K562 (cell line): Measurements from ENCODE around the gene TMEM132E. TPM values are rescaled to one million over a fixed set of nuclear protein-coding genes. Genes with fewer than 3 reads are reported as not detected.

Source experiments
- ATAC-seq: fragments of 200-7000 bp; cut with Tn5 transposase; 3 replicates; pipeline ENCODE4 v1.9.1; 2020; ENCODE audit warnings: moderate library complexity
- BruUV-seq: library from RNA; stranded (reverse); fragments of 400-500 nt; replicated peaks from 2 replicates; lab custom pipeline; 2021; lab: Mats Ljungman, UMichigan
- CTCF ChIA-PET: fragments of 300-600 bp; formaldehyde crosslinking; extraction: SDS; loops from one replicate; lab custom pipeline; 2021; ENCODE audit warnings: low intra/inter-chr PET ratio; lab: Yijun Ruan, JAX
- POLR2A ChIA-PET: fragments of 300-600, 350-650 bp; sonication (Branson Sonifier 250); formaldehyde crosslinking; extraction: SDS; loops from one replicate; lab custom pipeline; 2021; ENCODE audit warnings: antibody characterized with exemption, inconsistent platforms; lab: Yijun Ruan, JAX
- DNase-seq, 4 experiments: peaks; one replicate each; pipeline versions ENCODE4 v3.0.0 to v3.0.0-alpha.2; 2011 to 2018; ENCODE audit warnings: low spot score in 3 of 4, mixed read lengths in 3 of 4; ENCODE audit errors: extremely low read depth in 1 of 4
- FAIRE-seq: peaks from 2 replicates; lab custom pipeline; 2011; peaks lifted over from hg19 to GRCh38; lab: Jason Lieb, UNC
- H2AFZ ChIP-seq: 2 replicates; pipeline ENCODE4 v1.6.0; 2011; ENCODE audit warnings: low read depth, low read length, control low read depth, inconsistent platforms
- H3K27ac ChIP-seq: fragments of 200-600 bp; 3 replicates; pipeline ENCODE4 v1.8.0; 2011; ENCODE audit warnings: low read depth, mild to moderate bottlenecking, control low read depth, inconsistent platforms, low read length, moderate library complexity, mixed read lengths; ENCODE audit errors: extremely low read depth
- H3K27me3 ChIP-seq, 2 experiments: fragments of 300-600 bp in 1 of 2; 2 replicates in 1 of 2; 3 replicates in 1 of 2; pipeline versions ENCODE4 v1.6.0 to v1.8.0; 2011; ENCODE audit warnings: inconsistent platforms in 2 of 2, low read length in 2 of 2, mild to moderate bottlenecking in 1 of 2, mixed read lengths in 1 of 2, moderate library complexity in 1 of 2; ENCODE audit not compliant: control insufficient read depth in 2 of 2, insufficient read depth in 2 of 2
- H3K36me3 ChIP-seq: fragments of 300-600 bp; 3 replicates; pipeline ENCODE4 v1.8.0; 2011; ENCODE audit warnings: mild to moderate bottlenecking, low read length, inconsistent platforms; ENCODE audit not compliant: control insufficient read depth, insufficient read depth
- H3K4me1 ChIP-seq, 2 experiments: fragments of 200-600 bp in 1 of 2; replicated peaks in 1 of 2; 2 replicates in 1 of 2; 3 replicates in 1 of 2; pipeline versions ENCODE4 v1.5.1 to v1.8.0; 2011; ENCODE audit warnings: inconsistent platforms in 2 of 2, low read length in 2 of 2, mild to moderate bottlenecking in 1 of 2, mixed read lengths in 1 of 2, moderate library complexity in 1 of 2; ENCODE audit not compliant: control insufficient read depth in 2 of 2, insufficient read depth in 2 of 2
- H3K4me2 ChIP-seq: 2 replicates; pipeline ENCODE4 v1.6.1; 2011; ENCODE audit warnings: low read length, control low read depth, inconsistent platforms, mixed read lengths; ENCODE audit not compliant: insufficient read depth
- H3K4me3 ChIP-seq: fragments of 200-600 bp; sonication (generic), shearing (Covaris generic); 2 replicates; pipeline ENCODE4 v1.5.1; 2016; ENCODE audit warnings: control low read depth, inconsistent platforms
- H3K79me2 ChIP-seq: fragments of 200-600 bp; 3 replicates; pipeline ENCODE4 v1.8.0; 2011; ENCODE audit warnings: low read length, inconsistent platforms; ENCODE audit not compliant: control insufficient read depth, insufficient read depth
- H3K9ac ChIP-seq, 2 experiments: 2 replicates each; pipeline versions ENCODE4 v1.6.0 to v1.6.1; 2011; ENCODE audit warnings: low read depth in 2 of 2, low read length in 2 of 2, control low read depth in 1 of 2, inconsistent platforms in 1 of 2, mild to moderate bottlenecking in 1 of 2, mixed read lengths in 1 of 2; ENCODE audit not compliant: insufficient read depth in 1 of 2
- H3K9me1 ChIP-seq: one replicate; pipeline ENCODE4 v1.6.0; 2011; ENCODE audit warnings: inconsistent platforms, mild to moderate bottlenecking, low read length, moderate library complexity; ENCODE audit not compliant: control insufficient read depth, insufficient read depth
- H3K9me3 ChIP-seq: replicated peaks from 2 replicates; pipeline ENCODE4 v1.5.1; 2011; ENCODE audit warnings: low read depth, low read length, inconsistent platforms; ENCODE audit not compliant: control insufficient read depth, insufficient read depth
- H4K20me1 ChIP-seq: replicated peaks from 2 replicates; pipeline ENCODE4 v1.6.1; 2011; ENCODE audit warnings: low read length, inconsistent platforms, mixed read lengths; ENCODE audit not compliant: control insufficient read depth, insufficient read depth
- CCAR2 ChIP-seq: fragments of 200-400 bp; formaldehyde crosslinking; IDR thresholded peaks from 2 replicates; pipeline ENCODE4 v1.6.1; 2017; ENCODE audit warnings: mild to moderate bottlenecking, low read depth, low read length
- DIDO1 ChIP-seq: fragments of 450-650 bp; IDR thresholded peaks from 2 replicates; pipeline ENCODE4 v1.6.1; 2016; ENCODE audit warnings: low read depth, missing biosample characterization, missing genetic modification characterization
- HNRNPUL1 ChIP-seq: fragments of 200-400 bp; formaldehyde crosslinking; IDR thresholded peaks from 2 replicates; pipeline ENCODE4 v1.6.1; 2017; ENCODE audit warnings: low read length
- NR2C2 ChIP-seq, 2 experiments: fragments of 200-800 bp in 1 of 2; sonication (Bioruptor generic) in 1 of 2; sonication (generic) in 1 of 2; formaldehyde crosslinking in 1 of 2; IDR thresholded peaks; 2 replicates each; pipeline versions ENCODE4 v1.6.1 to v1.8.0; 2016 to 2022; ENCODE audit warnings: mild to moderate bottlenecking in 1 of 2, missing compliant biosample characterization in 1 of 2, missing genetic modification characterization in 1 of 2, missing genetic modification reagents in 1 of 2
- SAFB2 ChIP-seq: fragments of 200-400 bp; formaldehyde crosslinking; IDR thresholded peaks from 2 replicates; pipeline ENCODE4 v1.6.1; 2018; ENCODE audit warnings: borderline replicate concordance, low read length, low read depth, moderate library complexity; ENCODE audit not compliant: severe bottlenecking
- SOX6 ChIP-seq: fragments of 450-650 bp; IDR thresholded peaks from 2 replicates; pipeline ENCODE4 v1.6.1; 2014; ENCODE audit warnings: mild to moderate bottlenecking
- SRSF9 ChIP-seq: fragments of 200-400 bp; formaldehyde crosslinking; IDR thresholded peaks from 2 replicates; pipeline ENCODE4 v1.6.1; 2017; ENCODE audit warnings: low read depth, low read length, borderline replicate concordance
- ZNF507 ChIP-seq: conservative IDR thresholded peaks from 2 replicates; pipeline ENCODE4 v1.6.1; 2017; ENCODE audit warnings: missing genetic modification characterization, missing compliant biosample characterization
- ZNF77 ChIP-seq: fragments of 250-450 bp; sonication (Bioruptor Pico); IDR thresholded peaks from 2 replicates; pipeline ENCODE4 v1.5.0; 2020
- WGBS: fragments of 100-300 bp; shearing (Covaris generic); methylation state at CpG from one replicate; pipeline ENCODE4 v1.1.6; 2016; ENCODE audit warnings: low coverage, mixed read lengths; ENCODE audit not compliant: insufficient coverage; ENCODE audit errors: missing lambda C conversion rate; 5-methylcytosine and 5-hydroxymethylcytosine counted together
- in situ Hi-C: fragments of 300-500 bp; cut with MboI; formaldehyde crosslinking; loops from 4 replicates; pipeline ENCODE4 v1.15.0; 2018; ENCODE audit warnings: inconsistent platforms, mixed read lengths
- intact Hi-C: fragments of 100-400 bp; cut with micrococcal nuclease; formaldehyde crosslinking; loops from 2 replicates; pipeline ENCODE4 v1.14.2; 2022
- polyA plus RNA-seq, 8 experiments: library from polyadenylated mRNA; depleted of rRNA in 4 of 8; stranded (reverse) in 5 of 8; unstranded in 3 of 8; fragments of >200 nt; fragmentation: Nextera tagmentation in 2 of 8; fragmentation: Illumina TruSeq in 1 of 8; extraction: Ambion mirVana in 2 of 8; extraction: Trizol in 1 of 8; gene quantifications; 2 replicates each; pipeline versions ENCODE4 v1.2.1 to v1.2.3, GENCODE V29; 2011 to 2014; ENCODE audit warnings: inconsistent platforms in 1 of 8, missing spikeins in 1 of 8
- total RNA-seq, 7 experiments: library from RNA; depleted of rRNA in 6 of 7; stranded (reverse); fragments of >200 nt in 6 of 7; fragmentation: Illumina TruSeq in 2 of 7; extraction: Trizol in 2 of 7; gene quantifications; 2 replicates each; pipeline versions ENCODE4 v1.2.1 to v1.2.3, GENCODE V29; 2011 to 2021; ENCODE audit warnings: low replicate concordance in 1 of 7
- TF ChIP-seq, protein P1 (sequence below): IDR thresholded peaks from 2 replicates; pipeline ENCODE4 v1.6.1; 2014; ENCODE audit warnings: antibody characterized with exemption
- TF ChIP-seq, protein P2 (sequence below): fragments of 450-650 bp; IDR thresholded peaks from 2 replicates; pipeline ENCODE4 v1.6.1; 2017; ENCODE audit warnings: antibody characterized with exemption
- TF ChIP-seq, protein P3 (sequence below): sonication (generic); formaldehyde crosslinking; IDR thresholded peaks from 2 replicates; pipeline ENCODE4 v1.8.0; 2022; ENCODE audit warnings: missing genetic modification reagents, mild to moderate bottlenecking, moderate library complexity, borderline replicate concordance

TMEM132E gene
- total and polyA plus RNA-seq, 9 of the 15 experiments (the other 6 are each of a cell fraction or from before 2014, with no cell fraction given), result not detected

DNA sequence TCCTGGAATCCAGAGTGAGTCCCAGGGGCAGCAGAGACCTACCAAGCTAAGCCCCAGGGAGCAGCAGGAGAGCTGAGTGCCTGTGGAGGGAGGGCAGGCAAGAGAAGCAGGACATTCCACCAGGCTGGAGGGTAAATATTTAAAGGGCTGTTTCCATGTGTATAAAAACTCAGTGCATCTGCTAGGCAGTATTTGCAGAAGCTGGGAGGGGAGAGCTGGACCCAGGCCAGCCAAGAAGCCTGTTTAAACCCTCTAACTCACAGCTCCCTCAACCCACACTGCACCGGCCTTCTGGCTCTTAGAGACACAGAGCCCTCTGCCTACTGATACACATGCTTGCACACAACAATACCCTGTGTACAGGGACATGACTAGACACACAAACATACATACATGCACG is 22.5 kb upstream of the TMEM132E start:
- H3K9me3 ChIP-seq, result no peaks in the 10 kb centered on the region
- FAIRE-seq, result no peak
- TF ChIP-seq, protein P1, sequence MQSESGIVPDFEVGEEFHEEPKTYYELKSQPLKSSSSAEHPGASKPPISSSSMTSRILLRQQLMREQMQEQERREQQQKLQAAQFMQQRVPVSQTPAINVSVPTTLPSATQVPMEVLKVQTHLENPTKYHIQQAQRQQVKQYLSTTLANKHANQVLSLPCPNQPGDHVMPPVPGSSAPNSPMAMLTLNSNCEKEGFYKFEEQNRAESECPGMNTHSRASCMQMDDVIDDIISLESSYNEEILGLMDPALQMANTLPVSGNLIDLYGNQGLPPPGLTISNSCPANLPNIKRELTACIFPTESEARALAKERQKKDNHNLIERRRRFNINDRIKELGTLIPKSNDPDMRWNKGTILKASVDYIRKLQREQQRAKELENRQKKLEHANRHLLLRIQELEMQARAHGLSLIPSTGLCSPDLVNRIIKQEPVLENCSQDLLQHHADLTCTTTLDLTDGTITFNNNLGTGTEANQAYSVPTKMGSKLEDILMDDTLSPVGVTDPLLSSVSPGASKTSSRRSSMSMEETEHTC, result no peak
- TF ChIP-seq, all 486 proteins: peak for 0
- Histone ChIP-seq H2AFZ (no peak overlapping the region), H3K9ac (no peak overlapping the region), H4K20me1 (peaks cover 12% of the 10 kb centered on the region; the same call in 1 of the 2 replicates), H3K4me3 (no peak overlapping the region), H3K36me3 (no peaks in the 10 kb centered on the region), H3K27ac (no peak overlapping the region), H3K79me2 (no peaks in the 10 kb centered on the region), H3K9me1 (peaks cover 4% of the 10 kb centered on the region), H3K4me2 (no peak overlapping the region), H3K4me1 (no peaks in the 10 kb centered on the region), H3K27me3 (no peaks in the 10 kb centered on the region)
- no TSS peak for BruUV-seq
- intact Hi-C loops (no loop called here), in situ Hi-C loops (no loop called here)
- ATAC-seq (no peak), DNase-seq (no peak)
- 4% methylated on average over 2 of the region's 2 CpGs for WGBS
- POLR2A ChIA-PET, result no interaction called here
- CTCF ChIA-PET, result no interaction called here

DNA sequence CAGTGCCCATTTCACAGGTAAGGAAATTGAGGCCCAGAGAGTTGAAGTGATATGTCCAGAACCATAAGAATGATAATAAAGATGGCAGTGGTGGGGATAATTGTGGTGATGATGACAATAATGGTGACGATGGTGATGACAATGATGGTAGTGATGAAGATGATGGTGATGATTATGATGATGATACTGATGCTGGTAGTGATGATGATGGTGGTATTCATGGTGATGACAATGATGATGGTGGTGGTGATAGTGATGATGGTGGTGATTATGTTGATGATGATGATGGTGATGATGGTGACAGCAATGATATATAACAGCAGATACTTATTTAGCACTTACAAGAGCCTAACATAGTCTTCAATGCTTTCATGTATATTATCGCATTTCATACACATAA is 18.1 kb upstream of the TMEM132E start:
- Histone ChIP-seq H3K9ac (no peak overlapping the region), H3K36me3 (no peaks in the 10 kb centered on the region), H3K27ac (no peak overlapping the region), H2AFZ (no peak overlapping the region), H3K4me3 (no peak overlapping the region), H3K27me3 (no peaks in the 10 kb centered on the region), H3K79me2 (no peaks in the 10 kb centered on the region), H3K4me2 (no peak overlapping the region), H3K9me3 (no peaks in the 10 kb centered on the region), H3K4me1 (no peaks in the 10 kb centered on the region; a peak in 1 of 5 replicates), H4K20me1 (0 out of 2 replicates have a peak, but pooled peaks cover 8% of the 10 kb centered on the region), H3K9me1 (peaks cover 4% of the 10 kb centered on the region)
- DNase-seq (no peak), ATAC-seq (no peak), FAIRE-seq (no peak)
- 0% methylated on average over 2 of the region's 2 CpGs for WGBS
- no TSS peak for BruUV-seq
- in situ Hi-C loops, result no loop called here
- intact Hi-C loops, result no loop called here
- ChIA-PET POLR2A (no interaction called here), CTCF (no interaction called here)
- TF ChIP-seq DIDO1 (tag) (no peak), SOX6 (no peak), CCAR2 (no peak), SRSF9 (no peak), SAFB2 (no peak), ZNF77 (no peak), ZNF507 (no peak), NR2C2 (CRISPR knock-in tag; IDR thresholded peaks at IDR 0.05) (no peak), NR2C2 (tag; IDR thresholded peaks at IDR 0.05) (no peak), HNRNPUL1 (no peak)
- TF ChIP-seq, protein P2, sequence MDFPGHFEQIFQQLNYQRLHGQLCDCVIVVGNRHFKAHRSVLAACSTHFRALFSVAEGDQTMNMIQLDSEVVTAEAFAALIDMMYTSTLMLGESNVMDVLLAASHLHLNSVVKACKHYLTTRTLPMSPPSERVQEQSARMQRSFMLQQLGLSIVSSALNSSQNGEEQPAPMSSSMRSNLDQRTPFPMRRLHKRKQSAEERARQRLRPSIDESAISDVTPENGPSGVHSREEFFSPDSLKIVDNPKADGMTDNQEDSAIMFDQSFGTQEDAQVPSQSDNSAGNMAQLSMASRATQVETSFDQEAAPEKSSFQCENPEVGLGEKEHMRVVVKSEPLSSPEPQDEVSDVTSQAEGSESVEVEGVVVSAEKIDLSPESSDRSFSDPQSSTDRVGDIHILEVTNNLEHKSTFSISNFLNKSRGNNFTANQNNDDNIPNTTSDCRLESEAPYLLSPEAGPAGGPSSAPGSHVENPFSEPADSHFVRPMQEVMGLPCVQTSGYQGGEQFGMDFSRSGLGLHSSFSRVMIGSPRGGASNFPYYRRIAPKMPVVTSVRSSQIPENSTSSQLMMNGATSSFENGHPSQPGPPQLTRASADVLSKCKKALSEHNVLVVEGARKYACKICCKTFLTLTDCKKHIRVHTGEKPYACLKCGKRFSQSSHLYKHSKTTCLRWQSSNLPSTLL, result no peak
- TF ChIP-seq, protein P3, sequence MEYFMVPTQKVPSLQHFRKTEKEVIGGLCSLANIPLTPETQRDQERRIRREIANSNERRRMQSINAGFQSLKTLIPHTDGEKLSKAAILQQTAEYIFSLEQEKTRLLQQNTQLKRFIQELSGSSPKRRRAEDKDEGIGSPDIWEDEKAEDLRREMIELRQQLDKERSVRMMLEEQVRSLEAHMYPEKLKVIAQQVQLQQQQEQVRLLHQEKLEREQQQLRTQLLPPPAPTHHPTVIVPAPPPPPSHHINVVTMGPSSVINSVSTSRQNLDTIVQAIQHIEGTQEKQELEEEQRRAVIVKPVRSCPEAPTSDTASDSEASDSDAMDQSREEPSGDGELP (CRISPR knock-in tag), result no peak
